ENCODE results near the gene PIP.
A peak's percentile ranks its signal among the peaks of the same experiment; 100 is the strongest.
"Not testable (repeated sequence)": the region's sequence is repeated elsewhere in the genome, so short reads cannot be mapped to it uniquely, and the experiment has no call there.

Gene PIP

GRCh38 chr7:143131781-143132180 is at the start of gene PIP:
TSS of gene PIP (plus strand) at chr7:143132077. CDS start at chr7:143132117, 40 bp downstream.
- DNase-seq (ENCODE audit: low read depth), result no peak

GRCh38 chr7:143085109-143085508 is 46.8 kb upstream of the PIP start:
- DNase-seq (ENCODE audit: low read depth), result no peak

GRCh38 chr7:143085610-143086009 is 46.3 kb upstream of the PIP start:
- DNase-seq (ENCODE audit: low read depth), result not testable (repeated sequence)

GRCh38 chr7:143088549-143089231 is 43.2 kb upstream of the PIP start:
- DNase-seq (ENCODE audit: low read depth), result not testable (repeated sequence)

- no peak for DNase-seq (ENCODE audit: low read depth)
These were observed 35.7 kb upstream of the PIP start for GRCh38 chr7:143096146-143096545.

GRCh38 chr7:143099579-143099978 is 32.3 kb upstream of the PIP start:
- not testable (repeated sequence) for DNase-seq (ENCODE audit: low read depth)

- no peak for DNase-seq (ENCODE audit: low read depth)
These were observed 27.1 kb upstream of the PIP start for GRCh38 chr7:143104759-143105158.

- not testable (repeated sequence) for DNase-seq (ENCODE audit: low read depth)
These were observed 23.9 kb upstream of the PIP start for GRCh38 chr7:143108019-143108418.

- DNase-seq (ENCODE audit: low read depth), result no peak
These were observed 14.5 kb upstream of the PIP start for GRCh38 chr7:143117395-143117794.

GRCh38 chr7:143120691-143121405 is 11.0 kb upstream of the PIP start:
- DNase-seq (ENCODE audit: low read depth), result peak; percentile 12

- not testable (repeated sequence) for DNase-seq (ENCODE audit: low read depth)
These were observed 8.6 kb upstream of the PIP start for GRCh38 chr7:143123326-143123725.

- peak; percentile 41 for DNase-seq (ENCODE audit: low read depth)
These were observed 5.7 kb upstream of the PIP start for GRCh38 chr7:143126146-143126545.

- no peak for DNase-seq (ENCODE audit: low read depth)
These were observed 2.8 kb upstream of the PIP start for GRCh38 chr7:143129051-143129450.

- no peak for DNase-seq (ENCODE audit: low read depth)
These were observed 2.4 kb upstream of the PIP start for GRCh38 chr7:143129477-143129876.

GRCh38 chr7:143130541-143130940 is 1.3 kb upstream of the PIP start:
- DNase-seq (ENCODE audit: low read depth), result no peak

- DNase-seq (ENCODE audit: low read depth), result peak; percentile 6
These were observed 15.2 kb downstream of the PIP start for GRCh38 chr7:143147070-143147469.

- DNase-seq (ENCODE audit: low read depth), result no peak
These were observed 16.2 kb downstream of the PIP start for GRCh38 chr7:143148050-143148449.

GRCh38 chr7:143148651-143149050 is 16.8 kb downstream of the PIP start:
- no peak for DNase-seq (ENCODE audit: low read depth)

GRCh38 chr7:143150696-143151095 is 18.8 kb downstream of the PIP start:
- DNase-seq (ENCODE audit: low read depth), result not testable (repeated sequence)

- not testable (repeated sequence) for DNase-seq (ENCODE audit: low read depth)
These were observed 26.7 kb downstream of the PIP start for GRCh38 chr7:143158617-143159016.

- no peak for DNase-seq (ENCODE audit: low read depth)
These were observed 39.8 kb downstream of the PIP start for GRCh38 chr7:143171697-143172096.

- peak; percentile 11 for DNase-seq (ENCODE audit: low read depth)
These were observed 40.5 kb downstream of the PIP start for GRCh38 chr7:143172354-143172753.

GRCh38 chr7:143176128-143176527 is 44.3 kb downstream of the PIP start:
- no peak for DNase-seq (ENCODE audit: low read depth)
